M059J (cell line): ENCODE data around the gene NFATC2. TPM values are rescaled to one million over a fixed set of nuclear protein-coding genes. Genes with fewer than 3 reads are reported as not detected.
"Not testable (repeated sequence)": the region's sequence is repeated elsewhere in the genome, so short reads cannot be mapped to it uniquely, and the experiment has no call there.

Experiments used
- DNase-seq: peaks from one replicate; pipeline ENCODE4 v3.0.0-alpha.2; 2012; ENCODE audit warnings: low read depth
- total RNA-seq: library from RNA; depleted of rRNA; stranded (reverse); fragments of >200 nt; shearing (Covaris generic); gene quantifications from 2 replicates; pipeline ENCODE4 v1.2.3, GENCODE V29; 2014

Gene NFATC2
- total RNA-seq, 1 experiment from 2014 or later: 0.25 TPM

GRCh38 chr20:51540074-51540473, 2.4 kb downstream of the NFATC2 start:
- not testable (repeated sequence) for DNase-seq

GRCh38 chr20:51536116-51537069, 6.1 kb downstream of the NFATC2 start:
- no peak for DNase-seq

- DNase-seq: no peak
These were observed 6.8 kb downstream of the NFATC2 start for GRCh38 chr20:51535674-51536073.

GRCh38 chr20:51535075-51535386, 7.5 kb downstream of the NFATC2 start:
- no peak for DNase-seq

GRCh38 chr20:51533291-51534172, 9.0 kb downstream of the NFATC2 start:
- DNase-seq: peak; percentile 74

GRCh38 chr20:51532577-51533191, 9.8 kb downstream of the NFATC2 start:
- DNase-seq: peak; percentile 46

- no peak for DNase-seq
These were observed 10.6 kb downstream of the NFATC2 start for GRCh38 chr20:51531712-51532456.

GRCh38 chr20:51531141-51531710, 11.3 kb downstream of the NFATC2 start:
- DNase-seq: peak; percentile 88

- DNase-seq: no peak
These were observed 12.8 kb downstream of the NFATC2 start for GRCh38 chr20:51529758-51530157.

- DNase-seq: no peak
These were observed 13.3 kb downstream of the NFATC2 start for GRCh38 chr20:51529081-51529681.

GRCh38 chr20:51528263-51529027, 14.1 kb downstream of the NFATC2 start:
- no peak for DNase-seq

- DNase-seq: no peak
These were observed 15.8 kb downstream of the NFATC2 start for GRCh38 chr20:51526754-51527153.

GRCh38 chr20:51526106-51526470, 16.4 kb downstream of the NFATC2 start:
- no peak for DNase-seq

- DNase-seq: no peak
These were observed 17.0 kb downstream of the NFATC2 start for GRCh38 chr20:51525241-51526105.

GRCh38 chr20:51523276-51524013, 19.1 kb downstream of the NFATC2 start:
- DNase-seq: no peak

GRCh38 chr20:51522207-51522606, 20.3 kb downstream of the NFATC2 start:
- DNase-seq: no peak

GRCh38 chr20:51517839-51518238, 24.7 kb downstream of the NFATC2 start:
- DNase-seq: no peak

- no peak for DNase-seq
These were observed 25.7 kb downstream of the NFATC2 start for GRCh38 chr20:51516855-51517254.
